HCT116 (cell line): ENCODE measurements around the gene CINP.
A peak's percentile ranks its signal among the peaks of the same experiment; 100 is the strongest.

Source experiments
- CTCF ChIP-seq, 3 experiments: fragments of 200-600 bp in 1 of 3; sonication (generic) in 1 of 3; IDR thresholded peaks in 2 of 3; conservative IDR thresholded peaks in 1 of 3; 2 replicates each; pipeline ENCODE4 v1.5.1; 2012 to 2017; ENCODE audit warnings: low read depth in 2 of 3, low read length in 2 of 3, antibody characterized with exemption in 1 of 3, borderline replicate concordance in 1 of 3, control low read depth in 1 of 3, mild to moderate bottlenecking in 1 of 3, mixed read lengths in 1 of 3, mixed run types in 1 of 3, moderate library complexity in 1 of 3; ENCODE audit not compliant: insufficient read depth in 1 of 3
- EGR1 ChIP-seq: IDR thresholded peaks from 2 replicates; pipeline ENCODE4 v1.6.1; 2012; ENCODE audit warnings: low read depth
- EZH2phosphoT487 ChIP-seq: fragments of 200-600 bp; IDR thresholded peaks from 2 replicates; pipeline ENCODE4 v1.6.1; 2018; ENCODE audit warnings: antibody characterized with exemption, borderline replicate concordance
- FOSL1 ChIP-seq: IDR thresholded peaks from 2 replicates; pipeline ENCODE4 v1.6.1; 2012; ENCODE audit warnings: low read depth
- POLR2A ChIP-seq: IDR thresholded peaks from 2 replicates; pipeline ENCODE4 v1.7.0; 2011; ENCODE audit warnings: borderline replicate concordance; ENCODE audit not compliant: insufficient read depth, insufficient read length; ENCODE audit errors: extremely low read depth
- POLR2AphosphoS5 ChIP-seq: IDR thresholded peaks from 2 replicates; pipeline ENCODE4 v1.6.1; 2011; ENCODE audit warnings: mild to moderate bottlenecking, low read depth, low read length, moderate library complexity
- RAD21 ChIP-seq: IDR thresholded peaks from 2 replicates; pipeline ENCODE4 v1.6.1; 2012; ENCODE audit warnings: low read depth, mild to moderate bottlenecking
- SRF ChIP-seq: IDR thresholded peaks from 2 replicates; pipeline ENCODE4 v1.6.1; 2012; ENCODE audit warnings: low read depth
- TCF7L2 ChIP-seq: IDR thresholded peaks from 2 replicates; pipeline ENCODE4 v1.7.0; 2011; ENCODE audit warnings: borderline replicate concordance, inconsistent platforms; ENCODE audit not compliant: insufficient read depth, insufficient read length; ENCODE audit errors: extremely low read depth
- YY1 ChIP-seq: IDR thresholded peaks from 2 replicates; pipeline ENCODE4 v1.6.1; 2011; ENCODE audit warnings: low read length, low read depth, moderate library complexity, mild to moderate bottlenecking; ENCODE audit not compliant: insufficient replicate concordance; ENCODE audit errors: extremely low read depth
- ZNF274 ChIP-seq: fragments of 200-500 bp; sonication (Bioruptor generic); IDR thresholded peaks from 2 replicates; pipeline ENCODE4 v1.6.1; 2014; ENCODE audit warnings: mild to moderate bottlenecking, low read depth, low read length, inconsistent platforms
- TF ChIP-seq, protein P1 (sequence below): IDR thresholded peaks from 2 replicates; pipeline ENCODE4 v1.6.1; 2012; ENCODE audit warnings: low read depth

DNA sequence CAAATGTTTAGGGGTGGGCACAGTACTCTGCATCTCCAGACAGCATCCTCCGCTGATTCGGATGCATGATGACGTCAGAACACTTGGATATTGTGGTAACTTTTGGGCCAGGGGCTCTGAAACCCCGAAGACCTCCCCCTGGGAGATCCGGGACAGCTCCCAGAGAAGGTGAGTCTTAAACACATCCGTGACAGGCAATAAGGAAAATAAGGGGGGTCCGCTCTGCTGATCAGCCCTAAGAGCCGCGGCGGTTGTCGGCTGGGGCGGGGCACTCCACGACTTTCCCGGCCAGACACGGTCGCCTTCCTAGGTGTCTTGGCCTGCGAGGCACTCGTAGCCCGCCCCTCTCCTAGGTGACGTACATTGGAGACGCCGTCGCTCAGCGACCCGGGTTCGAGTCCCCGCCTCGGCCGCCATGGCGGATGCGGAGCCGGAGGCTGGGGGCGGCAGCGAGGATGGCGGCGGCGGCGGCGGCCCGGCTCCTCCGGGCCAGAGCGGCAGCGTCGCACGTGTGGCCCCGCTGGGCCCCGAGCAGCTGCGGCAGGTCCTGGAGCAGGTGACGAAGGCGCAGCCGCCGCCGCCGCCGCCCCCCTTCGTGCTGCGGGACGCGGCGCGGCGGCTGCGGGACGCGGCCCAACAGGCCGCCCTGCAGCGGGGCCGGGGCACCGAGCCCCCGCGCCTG is 43.2 kb downstream of the CINP start, which contains the start of gene ZNF839:
- TF ChIP-seq FOSL1 (no peak), TCF7L2 (no peak), CTCF (IDR thresholded peaks at IDR 0.05 in 2 of 3, conservative IDR thresholded peaks at IDR 0.05 in 1 of 3; ENCODE audit: borderline replicate concordance in 1 of 3, insufficient read depth in 1 of 3, low read depth in 2 of 3, low read length in 2 of 3) (no peak), RAD21 (no peak), POLR2AphosphoS5 (peak; percentile 76), POLR2A (no peak), EZH2phosphoT487 (no peak), YY1 (peak; percentile 95), EGR1 (no peak), ZNF274 (no peak), SRF (no peak)
- TF ChIP-seq, protein P1, sequence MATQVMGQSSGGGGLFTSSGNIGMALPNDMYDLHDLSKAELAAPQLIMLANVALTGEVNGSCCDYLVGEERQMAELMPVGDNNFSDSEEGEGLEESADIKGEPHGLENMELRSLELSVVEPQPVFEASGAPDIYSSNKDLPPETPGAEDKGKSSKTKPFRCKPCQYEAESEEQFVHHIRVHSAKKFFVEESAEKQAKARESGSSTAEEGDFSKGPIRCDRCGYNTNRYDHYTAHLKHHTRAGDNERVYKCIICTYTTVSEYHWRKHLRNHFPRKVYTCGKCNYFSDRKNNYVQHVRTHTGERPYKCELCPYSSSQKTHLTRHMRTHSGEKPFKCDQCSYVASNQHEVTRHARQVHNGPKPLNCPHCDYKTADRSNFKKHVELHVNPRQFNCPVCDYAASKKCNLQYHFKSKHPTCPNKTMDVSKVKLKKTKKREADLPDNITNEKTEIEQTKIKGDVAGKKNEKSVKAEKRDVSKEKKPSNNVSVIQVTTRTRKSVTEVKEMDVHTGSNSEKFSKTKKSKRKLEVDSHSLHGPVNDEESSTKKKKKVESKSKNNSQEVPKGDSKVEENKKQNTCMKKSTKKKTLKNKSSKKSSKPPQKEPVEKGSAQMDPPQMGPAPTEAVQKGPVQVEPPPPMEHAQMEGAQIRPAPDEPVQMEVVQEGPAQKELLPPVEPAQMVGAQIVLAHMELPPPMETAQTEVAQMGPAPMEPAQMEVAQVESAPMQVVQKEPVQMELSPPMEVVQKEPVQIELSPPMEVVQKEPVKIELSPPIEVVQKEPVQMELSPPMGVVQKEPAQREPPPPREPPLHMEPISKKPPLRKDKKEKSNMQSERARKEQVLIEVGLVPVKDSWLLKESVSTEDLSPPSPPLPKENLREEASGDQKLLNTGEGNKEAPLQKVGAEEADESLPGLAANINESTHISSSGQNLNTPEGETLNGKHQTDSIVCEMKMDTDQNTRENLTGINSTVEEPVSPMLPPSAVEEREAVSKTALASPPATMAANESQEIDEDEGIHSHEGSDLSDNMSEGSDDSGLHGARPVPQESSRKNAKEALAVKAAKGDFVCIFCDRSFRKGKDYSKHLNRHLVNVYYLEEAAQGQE, result no peak
